Measurements from ENCODE around the gene CCDC152.

CCDC152 gene

DNA sequence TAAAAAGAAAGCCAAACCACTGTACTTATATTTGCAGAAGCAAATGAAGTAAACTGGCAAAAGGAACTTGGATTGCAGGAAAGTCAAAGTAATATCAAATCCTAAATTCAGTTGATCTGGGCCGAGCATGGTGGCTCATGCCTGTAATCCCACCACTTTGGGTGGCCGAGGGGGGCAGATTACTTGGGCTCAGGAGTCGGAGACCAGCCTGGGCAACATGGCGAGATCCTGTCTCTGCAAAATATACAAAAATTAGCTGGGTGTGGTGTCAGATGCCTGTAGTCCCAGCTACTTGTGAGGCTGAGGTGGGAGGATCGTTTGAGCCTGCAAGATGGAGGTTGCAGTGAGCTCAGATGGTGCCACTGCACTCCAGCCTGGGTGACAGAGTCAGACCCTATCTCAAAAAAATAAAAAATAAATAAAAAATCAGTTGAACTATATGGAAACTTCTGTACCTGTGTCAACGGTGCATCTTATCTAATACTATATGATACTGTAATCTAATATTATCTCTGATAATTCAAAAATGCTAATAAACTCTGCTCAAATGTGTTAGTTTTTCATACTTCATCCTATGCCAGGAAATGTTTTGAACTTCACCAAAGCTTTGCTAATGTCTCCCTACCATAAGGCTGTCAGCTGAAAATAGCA is 45.0 kb downstream of the CCDC152 start:
- Histone ChIP-seq H3K4ac (ENCODE audit: low read length) (no peak overlapping the region), H3K4me3 (ENCODE audit: low read length in 2 of 2) (no peak overlapping the region), H3K79me1 (ENCODE audit: low read depth, low read length) (no peaks in the 10 kb centered on the region), H3K4me2 (ENCODE audit: insufficient read depth, low read length, poor library complexity, severe bottlenecking) (no peak overlapping the region), H2AK5ac (ENCODE audit: low read depth, low read length) (no peak overlapping the region), H3K9ac (ENCODE audit: low read depth, low read length, poor library complexity) (no peak overlapping the region), H3K36me3 (replicated peaks in 1 of 2; ENCODE audit: control insufficient read depth in 2 of 2, insufficient read depth in 2 of 2, low read length in 2 of 2) (no peaks in the 10 kb centered on the region), H3K14ac (ENCODE audit: low read length) (no peak overlapping the region), H3K23ac (ENCODE audit: low read depth, low read length, poor library complexity) (no peak overlapping the region), H2BK120ac (ENCODE audit: low read depth, low read length) (no peak overlapping the region), H2BK12ac (ENCODE audit: low read length) (no peak overlapping the region), H4K91ac (ENCODE audit: low read depth, low read length, poor library complexity) (no peak overlapping the region), H2BK5ac (ENCODE audit: low read length) (no peak overlapping the region), H3K27ac (replicated peaks; ENCODE audit: low read length) (no peak overlapping the region), H3K27me3 (ENCODE audit: control insufficient read depth in 3 of 3, insufficient read depth in 3 of 3, low read depth in 1 of 3, low read length in 3 of 3) (no peaks in the 10 kb centered on the region), H2AFZ (ENCODE audit: low read length) (no peak overlapping the region), H3K4me1 (ENCODE audit: control insufficient read depth in 2 of 2, insufficient read depth in 1 of 2, low read depth in 1 of 2, low read length in 2 of 2) (no peaks in the 10 kb centered on the region), H2BK15ac (ENCODE audit: low read length) (no peak overlapping the region), H3K9me3 (replicated peaks in 1 of 2; ENCODE audit: control insufficient read depth in 2 of 2, insufficient read depth in 1 of 2, low read depth in 1 of 2, low read length in 2 of 2) (no peaks in the 10 kb centered on the region), H4K8ac (ENCODE audit: low read depth, low read length) (no peak overlapping the region), H3K18ac (ENCODE audit: low read length) (no peak overlapping the region)
- no peak for DNase-seq (ENCODE audit: low spot score)
- WGBS, 2 donors (ENCODE audit: extremely low coverage in 2 of 2, insufficient read length in 2 of 2, insufficient replicate concordance in 1 of 2), result no CpG with 5 or more reads among the region's 6 CpGs

DNA sequence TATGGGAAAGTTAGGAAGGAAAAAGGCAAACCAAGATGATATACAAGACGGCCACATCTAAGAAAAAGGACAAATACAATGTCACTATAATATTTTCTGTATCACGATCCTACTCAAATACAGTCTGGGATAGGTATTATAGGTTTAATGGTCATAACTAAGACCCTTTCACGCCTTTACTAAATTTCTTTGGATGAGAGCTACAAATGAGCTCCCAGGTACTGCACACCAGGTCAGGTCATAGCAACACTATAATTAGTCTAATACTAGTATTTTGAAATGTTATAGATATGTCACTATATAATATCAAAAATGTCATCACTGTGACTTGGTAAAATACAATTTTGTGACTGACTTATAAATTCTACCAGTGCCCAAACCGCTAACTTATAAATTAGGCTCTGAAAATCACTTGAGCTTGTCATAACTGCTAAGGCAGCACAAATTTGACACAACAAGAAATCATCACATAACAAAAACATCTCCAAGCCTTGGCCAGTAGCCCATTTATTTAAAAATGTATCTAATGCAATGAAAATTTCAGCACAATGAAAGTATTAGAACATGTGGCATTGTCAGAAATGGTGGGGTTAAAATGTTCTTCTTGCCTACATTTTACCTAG is 48.2 kb downstream of the CCDC152 start:
- no peak overlapping the region for H3K4ac ChIP-seq (ENCODE audit: low read length)
- H2BK120ac ChIP-seq (ENCODE audit: low read depth, low read length), result no peak overlapping the region
- H2AFZ ChIP-seq (ENCODE audit: low read length), result no peak overlapping the region
- H3K36me3 ChIP-seq (replicated peaks in 1 of 2; ENCODE audit: control insufficient read depth in 2 of 2, insufficient read depth in 2 of 2, low read length in 2 of 2), result no peaks in the 10 kb centered on the region
- H3K27ac ChIP-seq (replicated peaks; ENCODE audit: low read length), result no peak overlapping the region
- H3K4me3 ChIP-seq (ENCODE audit: low read length in 2 of 2), result no peak overlapping the region
- H3K4me2 ChIP-seq (ENCODE audit: insufficient read depth, low read length, poor library complexity, severe bottlenecking), result no peak overlapping the region
- H3K27me3 ChIP-seq (ENCODE audit: control insufficient read depth in 3 of 3, insufficient read depth in 3 of 3, low read depth in 1 of 3, low read length in 3 of 3), result no peaks in the 10 kb centered on the region
- no peak overlapping the region for H2BK15ac ChIP-seq (ENCODE audit: low read length)
- no peak for DNase-seq (ENCODE audit: low spot score)
- H3K18ac ChIP-seq (ENCODE audit: low read length), result no peak overlapping the region
- no peak overlapping the region for H2BK12ac ChIP-seq (ENCODE audit: low read length)
- WGBS, 2 donors (ENCODE audit: extremely low coverage in 2 of 2, insufficient read length in 2 of 2, insufficient replicate concordance in 1 of 2), result no CpG with 5 or more reads among the region's 4 CpGs
- no peak overlapping the region for H4K8ac ChIP-seq (ENCODE audit: low read depth, low read length)
- H3K23ac ChIP-seq (ENCODE audit: low read depth, low read length, poor library complexity), result no peak overlapping the region
- H3K79me1 ChIP-seq (ENCODE audit: low read depth, low read length), result no peaks in the 10 kb centered on the region
- no peaks in the 10 kb centered on the region for H3K4me1 ChIP-seq (ENCODE audit: control insufficient read depth in 2 of 2, insufficient read depth in 1 of 2, low read depth in 1 of 2, low read length in 2 of 2)
- no peak overlapping the region for H3K14ac ChIP-seq (ENCODE audit: low read length)
- H4K91ac ChIP-seq (ENCODE audit: low read depth, low read length, poor library complexity), result no peak overlapping the region
- H3K9me3 ChIP-seq (replicated peaks in 1 of 2; ENCODE audit: control insufficient read depth in 2 of 2, insufficient read depth in 1 of 2, low read depth in 1 of 2, low read length in 2 of 2), result no peaks in the 10 kb centered on the region
- no peak overlapping the region for H2AK5ac ChIP-seq (ENCODE audit: low read depth, low read length)
- H2BK5ac ChIP-seq (ENCODE audit: low read length), result no peak overlapping the region
- H3K9ac ChIP-seq (ENCODE audit: low read depth, low read length, poor library complexity), result no peak overlapping the region

DNA sequence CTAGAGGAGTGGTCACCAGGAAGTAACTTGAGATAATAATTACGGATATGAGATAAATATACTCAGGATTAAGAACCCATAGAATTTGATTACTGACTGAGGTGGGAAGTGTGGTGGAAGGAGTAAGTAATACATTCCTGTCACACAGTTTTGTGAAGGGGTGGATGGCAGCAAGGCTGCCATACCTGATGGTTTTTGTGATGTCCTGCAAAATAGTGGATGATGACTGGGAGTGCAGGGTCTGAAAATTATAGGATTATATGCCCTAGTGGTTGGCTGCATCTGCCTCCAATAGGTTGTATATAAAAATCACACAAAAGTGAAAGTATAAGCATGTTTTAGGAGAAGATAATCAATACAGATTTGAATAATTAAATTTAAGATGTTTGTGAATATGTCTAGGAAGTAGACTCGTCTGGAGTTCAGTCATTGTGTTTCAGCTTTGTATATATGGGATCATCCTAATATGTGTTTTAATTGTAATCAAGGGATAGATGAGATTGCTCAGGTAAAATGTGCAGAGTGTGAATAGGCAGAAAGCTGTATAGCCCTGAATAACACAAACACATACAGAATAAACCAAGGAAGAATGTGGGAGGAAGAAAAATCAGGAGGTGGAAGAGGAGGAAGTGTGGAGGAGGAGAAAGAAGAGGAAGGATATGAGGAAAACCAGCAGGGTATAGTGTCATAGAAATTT is 49.5 kb downstream of the CCDC152 start:
- H3K9ac ChIP-seq (ENCODE audit: low read depth, low read length, poor library complexity), result no peak overlapping the region
- H2BK120ac ChIP-seq (ENCODE audit: low read depth, low read length), result no peak overlapping the region
- H3K4ac ChIP-seq (ENCODE audit: low read length), result no peak overlapping the region
- H3K36me3 ChIP-seq (replicated peaks in 1 of 2; ENCODE audit: control insufficient read depth in 2 of 2, insufficient read depth in 2 of 2, low read length in 2 of 2), result no peaks in the 10 kb centered on the region
- no peak overlapping the region for H2BK5ac ChIP-seq (ENCODE audit: low read length)
- no peak overlapping the region for H4K8ac ChIP-seq (ENCODE audit: low read depth, low read length)
- no CpG with 5 or more reads among the region's 2 CpGs for WGBS, 2 donors (ENCODE audit: extremely low coverage in 2 of 2, insufficient read length in 2 of 2, insufficient replicate concordance in 1 of 2)
- H3K18ac ChIP-seq (ENCODE audit: low read length), result no peak overlapping the region
- no peak overlapping the region for H3K4me3 ChIP-seq (ENCODE audit: low read length in 2 of 2)
- H2AFZ ChIP-seq (ENCODE audit: low read length), result no peak overlapping the region
- H3K4me1 ChIP-seq (ENCODE audit: control insufficient read depth in 2 of 2, insufficient read depth in 1 of 2, low read depth in 1 of 2, low read length in 2 of 2), result no peaks in the 10 kb centered on the region
- H3K27me3 ChIP-seq (ENCODE audit: control insufficient read depth in 3 of 3, insufficient read depth in 3 of 3, low read depth in 1 of 3, low read length in 3 of 3), result no peaks in the 10 kb centered on the region
- H3K14ac ChIP-seq (ENCODE audit: low read length), result no peak overlapping the region
- no peak for DNase-seq (ENCODE audit: low spot score)
- no peak overlapping the region for H3K23ac ChIP-seq (ENCODE audit: low read depth, low read length, poor library complexity)
- no peak overlapping the region for H4K91ac ChIP-seq (ENCODE audit: low read depth, low read length, poor library complexity)
- H3K27ac ChIP-seq (replicated peaks; ENCODE audit: low read length), result no peak overlapping the region
- no peaks in the 10 kb centered on the region for H3K9me3 ChIP-seq (replicated peaks in 1 of 2; ENCODE audit: control insufficient read depth in 2 of 2, insufficient read depth in 1 of 2, low read depth in 1 of 2, low read length in 2 of 2)
- no peaks in the 10 kb centered on the region for H3K79me1 ChIP-seq (ENCODE audit: low read depth, low read length)
- H2AK5ac ChIP-seq (ENCODE audit: low read depth, low read length), result no peak overlapping the region
- no peak overlapping the region for H3K4me2 ChIP-seq (ENCODE audit: insufficient read depth, low read length, poor library complexity, severe bottlenecking)
- no peak overlapping the region for H2BK12ac ChIP-seq (ENCODE audit: low read length)
- no peak overlapping the region for H2BK15ac ChIP-seq (ENCODE audit: low read length)

DNA sequence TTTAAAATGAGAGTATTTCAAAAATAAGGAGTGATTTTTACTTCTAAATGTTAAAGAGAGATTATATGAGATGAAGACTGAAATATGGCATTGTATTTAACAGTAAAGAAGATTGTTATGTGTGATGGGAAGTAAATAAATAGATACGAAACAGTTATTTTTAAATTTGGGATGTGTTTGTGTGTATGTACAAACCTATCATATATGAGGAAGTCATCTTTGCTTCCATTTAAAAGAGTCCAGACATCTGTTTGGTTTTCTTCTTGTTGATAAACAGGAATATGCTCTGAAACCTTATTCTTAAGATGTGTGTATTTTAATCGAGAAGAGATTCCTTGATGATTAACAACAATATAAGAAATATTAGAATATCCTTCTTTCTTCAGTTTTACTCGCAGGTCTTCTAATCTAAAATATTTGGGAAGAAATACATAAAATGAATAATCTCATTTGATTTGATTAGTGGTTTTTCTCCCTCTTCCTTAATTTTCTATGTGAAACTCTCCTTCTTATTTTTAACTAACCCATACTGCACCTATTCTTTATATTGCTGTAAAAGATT is 50.2 kb downstream of the CCDC152 start:
- Histone ChIP-seq H3K9me3 (replicated peaks in 1 of 2; ENCODE audit: control insufficient read depth in 2 of 2, insufficient read depth in 1 of 2, low read depth in 1 of 2, low read length in 2 of 2) (no peaks in the 10 kb centered on the region), H4K8ac (ENCODE audit: low read depth, low read length) (no peak overlapping the region), H3K27me3 (ENCODE audit: control insufficient read depth in 3 of 3, insufficient read depth in 3 of 3, low read depth in 1 of 3, low read length in 3 of 3) (no peaks in the 10 kb centered on the region), H3K79me1 (ENCODE audit: low read depth, low read length) (no peaks in the 10 kb centered on the region), H2AK5ac (ENCODE audit: low read depth, low read length) (no peak overlapping the region), H2BK15ac (ENCODE audit: low read length) (no peak overlapping the region), H2BK12ac (ENCODE audit: low read length) (no peak overlapping the region), H3K9ac (ENCODE audit: low read depth, low read length, poor library complexity) (no peak overlapping the region), H4K91ac (ENCODE audit: low read depth, low read length, poor library complexity) (no peak overlapping the region), H3K18ac (ENCODE audit: low read length) (no peak overlapping the region), H2BK5ac (ENCODE audit: low read length) (no peak overlapping the region), H3K4ac (ENCODE audit: low read length) (no peak overlapping the region), H3K14ac (ENCODE audit: low read length) (no peak overlapping the region), H3K23ac (ENCODE audit: low read depth, low read length, poor library complexity) (no peak overlapping the region), H2BK120ac (ENCODE audit: low read depth, low read length) (no peak overlapping the region), H2AFZ (ENCODE audit: low read length) (no peak overlapping the region), H3K4me2 (ENCODE audit: insufficient read depth, low read length, poor library complexity, severe bottlenecking) (no peak overlapping the region), H3K4me1 (ENCODE audit: control insufficient read depth in 2 of 2, insufficient read depth in 1 of 2, low read depth in 1 of 2, low read length in 2 of 2) (peaks cover 0 to 1% of the 10 kb centered on the region in 2 donors), H3K27ac (replicated peaks; ENCODE audit: low read length) (no peak overlapping the region), H3K36me3 (replicated peaks in 1 of 2; ENCODE audit: control insufficient read depth in 2 of 2, insufficient read depth in 2 of 2, low read length in 2 of 2) (no peaks in the 10 kb centered on the region), H3K4me3 (ENCODE audit: low read length in 2 of 2) (no peak overlapping the region)
- 100% methylated on average over 1 of the region's 3 CpGs for WGBS, 2 donors (ENCODE audit: extremely low coverage in 2 of 2, insufficient read length in 2 of 2, insufficient replicate concordance in 1 of 2)
- no peak for DNase-seq (ENCODE audit: low spot score)
